ENCODE results near the gene PCARE.
A peak's percentile ranks its signal among the peaks of the same experiment; 100 is the strongest.

The PCARE gene

DNA sequence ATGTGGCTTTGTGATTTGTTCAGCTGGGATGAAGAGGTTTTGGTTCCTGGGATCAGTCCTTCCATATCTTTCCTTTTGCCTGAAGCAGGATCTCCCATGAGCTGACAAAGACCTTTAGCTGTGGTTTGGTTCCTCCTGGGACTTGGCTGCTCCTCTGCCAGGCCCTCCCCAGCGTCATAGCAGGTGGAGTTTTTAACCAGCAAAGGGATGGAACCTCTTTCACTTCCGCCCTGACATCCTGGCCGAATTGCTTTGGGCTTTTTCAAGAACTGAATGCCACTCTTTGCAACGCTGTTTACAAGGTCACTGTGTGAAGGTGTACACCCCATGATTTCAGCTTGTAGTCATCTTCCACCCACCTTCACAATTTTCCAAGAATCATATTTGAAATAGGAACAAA, 390 bp downstream of the PCARE start:
- no peaks in the 10 kb centered on the region for H3K27me3 ChIP-seq (ENCODE audit: insufficient read depth, low read depth, severe bottlenecking)
- peak overlapping the region; percentile 68 for H3K27ac ChIP-seq
- no peak for DNase-seq
- H3K36me3 ChIP-seq: no peaks in the 10 kb centered on the region
- peaks cover 48% of the 10 kb centered on the region for H3K9me3 ChIP-seq (ENCODE audit: severe bottlenecking)
- TF ChIP-seq, protein P1, sequence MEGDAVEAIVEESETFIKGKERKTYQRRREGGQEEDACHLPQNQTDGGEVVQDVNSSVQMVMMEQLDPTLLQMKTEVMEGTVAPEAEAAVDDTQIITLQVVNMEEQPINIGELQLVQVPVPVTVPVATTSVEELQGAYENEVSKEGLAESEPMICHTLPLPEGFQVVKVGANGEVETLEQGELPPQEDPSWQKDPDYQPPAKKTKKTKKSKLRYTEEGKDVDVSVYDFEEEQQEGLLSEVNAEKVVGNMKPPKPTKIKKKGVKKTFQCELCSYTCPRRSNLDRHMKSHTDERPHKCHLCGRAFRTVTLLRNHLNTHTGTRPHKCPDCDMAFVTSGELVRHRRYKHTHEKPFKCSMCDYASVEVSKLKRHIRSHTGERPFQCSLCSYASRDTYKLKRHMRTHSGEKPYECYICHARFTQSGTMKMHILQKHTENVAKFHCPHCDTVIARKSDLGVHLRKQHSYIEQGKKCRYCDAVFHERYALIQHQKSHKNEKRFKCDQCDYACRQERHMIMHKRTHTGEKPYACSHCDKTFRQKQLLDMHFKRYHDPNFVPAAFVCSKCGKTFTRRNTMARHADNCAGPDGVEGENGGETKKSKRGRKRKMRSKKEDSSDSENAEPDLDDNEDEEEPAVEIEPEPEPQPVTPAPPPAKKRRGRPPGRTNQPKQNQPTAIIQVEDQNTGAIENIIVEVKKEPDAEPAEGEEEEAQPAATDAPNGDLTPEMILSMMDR (IDR thresholded peaks at IDR 0.05; ENCODE audit: low read depth, low read length): no peak
- H3K4me3 ChIP-seq (ENCODE audit: low read depth, low read length): peak overlapping the region; percentile 1; the same call in 1 of the 2 replicates

DNA sequence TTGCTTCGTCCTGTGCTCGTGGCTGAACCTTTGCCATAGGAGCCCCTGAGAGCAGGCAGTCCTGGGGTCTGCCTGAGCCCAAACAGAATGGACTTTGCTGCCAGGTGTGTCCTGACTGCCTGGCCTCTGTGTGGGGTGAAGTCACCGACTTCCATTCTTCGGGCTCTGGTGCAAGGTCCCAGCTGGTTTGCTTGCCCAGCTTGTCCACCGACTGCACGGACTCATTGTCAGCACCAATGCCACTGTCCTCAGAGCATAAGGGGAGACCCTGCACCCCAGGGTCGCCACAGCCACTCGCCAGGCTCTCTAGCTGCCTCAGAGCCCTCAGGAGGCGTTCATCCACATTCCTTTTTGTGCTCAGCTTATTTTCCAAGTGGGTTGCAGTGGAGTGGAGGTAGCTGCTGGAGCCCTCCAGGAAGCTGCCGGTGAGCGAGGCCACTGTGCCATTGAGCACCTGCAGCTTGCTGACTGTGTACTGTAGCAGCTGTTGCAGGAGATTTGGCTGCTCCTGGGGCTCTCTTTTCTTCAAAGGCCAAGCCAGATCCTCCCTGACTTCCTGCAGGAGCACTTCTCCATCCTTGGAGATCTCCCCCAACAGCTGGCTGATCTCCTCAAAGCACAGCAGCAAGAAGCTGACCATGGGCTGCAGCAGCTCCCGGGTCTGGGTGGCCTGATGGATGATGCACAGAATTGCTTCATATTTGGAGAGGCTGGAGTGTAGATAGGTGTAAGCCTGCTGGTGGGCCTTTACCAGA, 1.2 kb downstream of the PCARE start:
- Histone ChIP-seq H3K27ac (peak overlapping the region; percentile 5), H3K27me3 (ENCODE audit: insufficient read depth, low read depth, severe bottlenecking) (no peaks in the 10 kb centered on the region), H3K4me3 (ENCODE audit: low read depth, low read length) (no peak overlapping the region), H3K9me3 (ENCODE audit: severe bottlenecking) (peaks cover 40% of the 10 kb centered on the region), H3K36me3 (no peaks in the 10 kb centered on the region)
- no peak for DNase-seq
- TF ChIP-seq, protein P1 (IDR thresholded peaks at IDR 0.05; ENCODE audit: low read depth, low read length): no peak

DNA sequence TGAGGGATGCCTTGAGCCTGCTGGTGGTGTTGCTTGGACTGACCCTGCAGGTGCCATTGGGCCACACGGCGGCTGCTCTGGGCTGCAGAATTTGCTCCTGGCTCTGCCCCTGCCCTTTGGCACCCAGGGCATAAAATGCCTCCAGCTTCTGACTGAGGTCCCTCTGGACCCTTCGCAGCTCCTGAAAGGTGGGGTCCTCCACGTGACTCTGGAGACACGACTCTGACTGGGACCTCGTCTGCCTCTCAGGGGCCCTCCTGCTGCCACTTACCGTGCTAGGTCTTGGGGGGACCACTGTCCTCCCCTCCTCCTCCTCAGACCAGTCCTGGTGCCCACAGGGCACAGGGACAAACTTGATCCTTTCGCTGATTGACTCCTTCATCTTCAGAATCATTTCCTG, 2.1 kb downstream of the PCARE start:
- DNase-seq: no peak
- Histone ChIP-seq H3K9me3 (ENCODE audit: severe bottlenecking) (peaks cover 32% of the 10 kb centered on the region), H3K27ac (no peak overlapping the region), H3K27me3 (ENCODE audit: insufficient read depth, low read depth, severe bottlenecking) (no peaks in the 10 kb centered on the region), H3K4me3 (ENCODE audit: low read depth, low read length) (no peak overlapping the region), H3K36me3 (no peaks in the 10 kb centered on the region)
- TF ChIP-seq, protein P1 (IDR thresholded peaks at IDR 0.05; ENCODE audit: low read depth, low read length): no peak

DNA sequence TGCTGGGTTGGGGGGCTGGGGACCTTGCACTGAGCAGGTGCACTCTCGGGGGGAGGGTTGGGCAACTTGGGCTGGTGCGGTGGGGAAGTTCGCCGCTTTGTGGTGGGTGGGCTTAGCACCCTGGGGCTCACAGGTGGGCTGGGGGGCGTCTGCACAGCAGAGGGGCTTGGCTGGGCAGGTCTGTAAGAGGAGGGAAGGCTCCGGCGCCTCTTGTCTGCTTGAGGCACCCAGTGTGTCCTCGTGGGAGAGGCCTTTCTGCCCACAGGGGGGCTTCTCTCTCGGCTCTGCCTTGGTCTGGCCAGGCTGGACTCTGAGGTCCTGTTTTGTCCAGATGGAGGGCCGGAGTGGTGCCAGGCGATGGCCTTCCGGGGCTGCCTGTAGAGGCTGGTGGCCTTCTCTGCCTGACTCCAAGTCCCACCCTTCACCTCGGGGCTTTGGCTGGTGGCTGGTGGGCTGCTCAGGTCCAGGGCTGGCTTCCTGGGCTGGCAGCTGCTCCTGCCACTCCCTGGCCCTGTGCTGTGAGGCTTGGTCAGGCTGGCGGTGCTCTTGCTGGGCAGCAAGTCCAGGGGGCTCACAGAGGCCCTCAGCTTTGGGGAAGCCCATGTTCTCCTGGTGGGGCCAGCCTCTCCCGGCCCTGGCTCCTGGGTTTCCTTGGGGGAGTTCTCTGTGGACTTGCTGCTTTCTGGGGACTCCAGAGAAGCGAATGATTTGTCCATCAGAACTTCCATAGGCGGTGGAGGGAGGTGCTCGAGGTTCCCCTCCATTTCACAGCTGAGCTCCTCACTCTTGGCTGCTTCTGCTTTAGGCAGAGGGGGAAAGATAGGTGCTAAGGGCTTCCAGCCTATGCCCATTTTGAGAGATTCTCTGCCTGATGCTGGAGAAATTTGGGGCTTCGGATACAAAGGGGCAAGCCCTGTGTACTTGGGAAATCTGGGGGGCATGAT, 3.0 kb downstream of the PCARE start:
- Histone ChIP-seq H3K36me3 (no peaks in the 10 kb centered on the region), H3K9me3 (ENCODE audit: severe bottlenecking) (peaks cover 32% of the 10 kb centered on the region), H3K4me3 (ENCODE audit: low read depth, low read length) (no peak overlapping the region), H3K27me3 (ENCODE audit: insufficient read depth, low read depth, severe bottlenecking) (no peaks in the 10 kb centered on the region), H3K27ac (no peak overlapping the region)
- no peak for DNase-seq
- TF ChIP-seq, protein P1 (IDR thresholded peaks at IDR 0.05; ENCODE audit: low read depth, low read length): no peak

DNA sequence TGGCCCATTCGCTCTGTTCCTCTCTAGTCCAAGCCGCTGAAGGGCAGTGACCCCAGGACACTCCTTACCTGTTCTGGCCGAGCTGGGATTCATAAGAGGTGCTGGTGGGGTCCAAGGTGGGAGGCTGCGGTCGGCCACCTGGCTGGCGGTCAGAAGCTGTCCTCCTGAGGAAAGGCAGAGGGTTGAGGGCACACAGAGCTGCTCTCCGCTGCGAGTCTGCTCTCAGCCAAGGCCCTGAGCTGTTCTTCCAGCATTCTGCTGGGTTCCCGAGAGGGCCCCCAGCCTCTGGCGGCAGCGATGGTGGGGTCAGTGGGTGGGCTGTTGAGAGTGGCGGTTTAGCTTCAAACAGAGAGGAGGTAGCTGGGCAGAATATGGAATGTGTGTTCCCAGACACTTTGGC, 3.8 kb downstream of the PCARE start:
- H3K36me3 ChIP-seq: no peaks in the 10 kb centered on the region
- peaks cover 32% of the 10 kb centered on the region for H3K9me3 ChIP-seq (ENCODE audit: severe bottlenecking)
- H3K27ac ChIP-seq: no peak overlapping the region
- no peak for DNase-seq
- no peaks in the 10 kb centered on the region for H3K27me3 ChIP-seq (ENCODE audit: insufficient read depth, low read depth, severe bottlenecking)
- TF ChIP-seq, protein P1 (IDR thresholded peaks at IDR 0.05; ENCODE audit: low read depth, low read length): no peak
- no peak overlapping the region for H3K4me3 ChIP-seq (ENCODE audit: low read depth, low read length)

All from WERI-Rb-1 (cell line).